ENCODE results near the gene ZNF134.

The ZNF134 gene

GRCh38 chr19:57566396-57567265 is 47.4 kb upstream of the ZNF134 start:
- no peak overlapping the region for H3K27ac ChIP-seq (ENCODE audit: extremely low read depth, low read depth, low read length)
- H3K4me1 ChIP-seq (ENCODE audit: control insufficient read depth, insufficient read depth, low read length) = no peaks in the 10 kb centered on the region
- ChIA-PET CTCF (interaction anchor here (0.5 to 1.1 kb wide), 2 partner anchors 11 to 115 kb away, joined by 3 to 4 read pairs; partner anchors contain the start of gene ZNF551), POLR2A (no interaction called here)
- H3K36me3 ChIP-seq (ENCODE audit: control insufficient read depth in 2 of 2, insufficient read depth in 1 of 2, low read length in 2 of 2) = peaks cover 0 to 5% of the 10 kb centered on the region in 2 experiments; a peak in 1 of 3 replicates
- peaks cover 5% of the 10 kb centered on the region for H3K9me3 ChIP-seq (ENCODE audit: control insufficient read depth, insufficient read depth, low read depth, low read length)
- no peak overlapping the region for H3K4me3 ChIP-seq (ENCODE audit: low read depth, low read length)
- TF ChIP-seq ELK4 (IDR thresholded peaks at IDR 0.05; ENCODE audit: borderline replicate concordance, low read depth, low read length) (no peak), ZNF24 (tag by site-specific recombination; IDR thresholded peaks at IDR 0.05) (no peak), ZNF76 (tag by site-specific recombination; IDR thresholded peaks at IDR 0.05; ENCODE audit: borderline replicate concordance, low read depth) (no peak), ZNF37A (tag by site-specific recombination; IDR thresholded peaks at IDR 0.05) (no peak), ZNF394 (tag by site-specific recombination; IDR thresholded peaks at IDR 0.05; ENCODE audit: borderline replicate concordance) (no peak), ZNF610 (tag by site-specific recombination; IDR thresholded peaks at IDR 0.05; ENCODE audit: borderline replicate concordance) (0 out of 2 replicates have a peak, but pooled peaks have one; percentile 48), ZSCAN4 (tag by site-specific recombination; IDR thresholded peaks at IDR 0.05) (no peak), ZNF510 (tag by site-specific recombination; IDR thresholded peaks at IDR 0.05; ENCODE audit: insufficient replicate concordance) (peak; percentile 70), ZNF776 (tag by site-specific recombination; IDR thresholded peaks at IDR 0.05; ENCODE audit: borderline replicate concordance) (no peak), MYNN (tag by site-specific recombination; IDR thresholded peaks at IDR 0.05; ENCODE audit: borderline replicate concordance) (no peak), ZBTB6 (tag by site-specific recombination; IDR thresholded peaks at IDR 0.05) (no peak), ZNF629 (tag by site-specific recombination; IDR thresholded peaks at IDR 0.05) (no peak), ZNF585B (tag by site-specific recombination; IDR thresholded peaks at IDR 0.05) (no peak), SETDB1 (IDR thresholded peaks at IDR 0.05; ENCODE audit: insufficient read length, low read length) (peak; percentile 98), ZNF155 (tag by site-specific recombination; IDR thresholded peaks at IDR 0.05) (no peak), ZNF830 (tag by site-specific recombination; IDR thresholded peaks at IDR 0.05; ENCODE audit: low read depth) (no peak), ZNF561 (tag by site-specific recombination; IDR thresholded peaks at IDR 0.05; ENCODE audit: borderline replicate concordance) (no peak), SALL2 (tag by site-specific recombination; IDR thresholded peaks at IDR 0.05; ENCODE audit: borderline replicate concordance) (no peak), ZSCAN30 (tag by site-specific recombination; IDR thresholded peaks at IDR 0.05) (peak; percentile 51; the same call in 1 of the 2 replicates), ZBTB26 (tag by site-specific recombination; optimal IDR thresholded peaks at IDR 0.05) (no peak), HOXC10 (CRISPR knock-in tag; IDR thresholded peaks at IDR 0.05) (no peak), ZNF473 (tag by site-specific recombination; IDR thresholded peaks at IDR 0.05) (no peak), TCF7L2 (IDR thresholded peaks at IDR 0.05; ENCODE audit: borderline replicate concordance, low read depth, low read length) (no peak), ZBTB44 (tag by site-specific recombination; IDR thresholded peaks at IDR 0.05) (no peak), INSM2 (tag by site-specific recombination; IDR thresholded peaks at IDR 0.05) (no peak), ZNF202 (tag by site-specific recombination; IDR thresholded peaks at IDR 0.05; ENCODE audit: borderline replicate concordance) (no peak), ZNF555 (tag by site-specific recombination; conservative IDR thresholded peaks at IDR 0.05) (peak; percentile 12; the same call in 1 of the 2 replicates), SP3 (tag by site-specific recombination; IDR thresholded peaks at IDR 0.05) (peak; percentile 16; the same call in 1 of the 2 replicates)

Data from HEK293 (cell line).